NCI-H1436 treated with DMSO at 0.1 percent for 48 hours (cell line): Measurements from ENCODE around the gene KRT27.
"Not testable (repeated sequence)": the region's sequence is repeated elsewhere in the genome, so short reads cannot be mapped to it uniquely, and the experiment has no call there.

Experiments used
- DNase-seq: peaks from one replicate; lab custom pipeline; 2025; lab: John Stamatoyannopoulos, UW

The KRT27 gene

GRCh38 chr17:40782450-40782849 lies at the start of gene KRT27:
Gene KRT27 (minus strand): TSS chr17:40782550. CDS start chr17:40782493, 57 bp downstream.
- no peak for DNase-seq

GRCh38 chr17:40830085-40830776 lies 47.9 kb upstream of the KRT27 start:
- DNase-seq, result no peak

DNA sequence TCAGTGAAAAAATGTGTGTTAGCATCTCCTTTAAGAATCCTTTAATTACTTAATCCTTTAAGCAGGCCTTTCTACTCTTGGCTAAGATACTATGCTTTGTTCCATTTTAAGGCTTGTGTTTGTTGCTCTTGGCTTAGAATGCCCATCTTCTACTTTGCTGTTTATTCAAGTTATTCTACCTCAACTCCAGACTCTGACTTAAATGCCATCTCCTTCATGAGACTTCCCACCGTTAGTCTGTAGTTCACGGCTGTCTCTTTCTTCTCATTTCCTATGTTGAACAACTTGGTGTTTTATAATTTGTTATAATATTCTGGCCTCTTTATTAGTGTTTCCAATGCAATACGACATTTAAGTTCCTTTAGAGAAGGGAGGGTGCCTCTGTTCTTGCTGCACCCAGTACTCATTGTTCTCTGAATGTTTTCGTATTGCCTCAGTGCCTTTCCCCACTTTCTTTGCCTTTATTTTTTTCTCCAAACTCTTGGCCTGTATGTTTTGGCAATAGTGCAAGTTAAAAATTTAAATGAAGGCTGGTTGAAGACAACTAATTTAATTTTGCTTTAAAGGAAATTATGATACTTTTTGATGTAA lies 46.2 kb upstream of the KRT27 start:
- DNase-seq, result no peak

- DNase-seq, result no peak
Observed at GRCh38 chr17:40827746-40828453, 45.5 kb upstream of the KRT27 start.

DNA sequence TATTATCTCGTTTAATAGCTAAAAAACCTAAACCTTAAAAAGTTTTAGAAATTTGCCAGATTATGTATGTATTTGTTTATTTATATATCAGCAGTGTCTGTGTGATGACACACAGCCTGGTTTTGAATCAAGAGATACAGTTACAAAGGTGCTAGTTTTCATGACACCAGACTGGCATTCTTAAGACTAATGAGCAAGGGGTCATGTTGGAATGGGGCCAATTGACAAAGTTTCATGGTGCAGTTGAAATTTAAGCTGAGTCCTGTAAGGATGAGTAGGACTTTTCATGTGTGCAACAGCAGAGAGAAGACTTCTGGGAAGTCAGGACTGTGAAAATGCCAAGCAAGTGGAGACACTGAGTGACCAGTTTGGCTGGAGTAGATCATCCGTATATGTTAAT lies 43.2 kb upstream of the KRT27 start:
- no peak for DNase-seq

GRCh38 chr17:40824015-40824832 lies 41.9 kb upstream of the KRT27 start:
- DNase-seq, result no peak

- DNase-seq, result no peak
Observed at GRCh38 chr17:40822132-40822812, 39.9 kb upstream of the KRT27 start, which contains the start of gene KRT10. Gene KRT10 (minus strand): TSS chr17:40822614. CDS start chr17:40822585, 29 bp downstream.

GRCh38 chr17:40821536-40821935 lies 39.2 kb upstream of the KRT27 start:
- no peak for DNase-seq

DNA sequence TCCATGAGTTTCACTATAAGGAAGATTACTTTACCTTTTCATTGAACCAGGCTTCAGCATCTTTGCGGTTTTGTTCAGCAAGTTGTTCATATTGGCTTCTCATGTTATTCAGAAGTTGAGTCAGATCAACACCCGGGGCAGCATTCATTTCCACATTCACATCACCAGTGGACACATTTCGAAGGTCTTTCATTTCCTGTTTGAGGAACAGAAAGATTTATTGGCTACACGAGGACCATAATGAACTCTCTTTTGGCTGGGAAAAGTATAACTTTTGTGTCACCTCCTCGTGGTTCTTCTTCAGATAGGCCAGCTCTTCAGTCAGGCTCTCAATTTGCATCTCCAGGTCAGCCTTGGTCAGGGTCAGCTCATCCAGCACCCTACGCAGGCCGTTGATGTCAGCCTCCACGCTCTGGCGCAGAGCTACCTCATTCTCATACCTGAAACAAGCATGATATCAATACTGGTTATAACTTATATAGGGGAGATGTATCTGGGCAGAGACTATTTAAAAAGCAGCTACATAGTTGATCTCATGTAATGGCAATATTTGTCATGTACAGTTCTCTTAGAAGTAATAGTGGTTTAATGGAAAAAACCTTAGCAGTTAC lies 38.0 kb upstream of the KRT27 start:
- no peak for DNase-seq

- no peak for DNase-seq
Observed at GRCh38 chr17:40819528-40820125, 37.3 kb upstream of the KRT27 start.

- DNase-seq, result peak; percentile 11
Observed at GRCh38 chr17:40818733-40819527, 36.6 kb upstream of the KRT27 start.

- DNase-seq, result no peak
Observed at GRCh38 chr17:40818343-40818732, 36.0 kb upstream of the KRT27 start.

- DNase-seq, result no peak
Observed at GRCh38 chr17:40817103-40817682, 34.8 kb upstream of the KRT27 start.

DNA sequence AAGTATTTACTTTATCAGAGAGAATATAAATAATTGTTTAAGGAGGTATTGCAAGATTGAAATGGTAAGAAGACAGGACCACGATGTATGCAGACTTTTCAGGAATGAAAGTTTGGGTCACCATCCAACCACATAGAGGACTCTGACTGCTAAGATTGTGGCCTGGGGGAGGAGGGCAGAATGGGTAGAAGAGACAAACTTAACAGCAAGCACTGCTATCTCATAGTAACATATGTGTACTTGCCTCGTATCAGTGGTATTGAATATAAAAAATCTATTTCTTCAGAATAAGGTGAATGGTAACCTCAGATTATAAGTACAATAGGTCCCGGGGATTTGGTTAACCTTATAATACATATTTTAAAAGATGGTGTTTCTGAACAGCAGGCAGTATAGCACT lies 34.2 kb upstream of the KRT27 start:
- DNase-seq, result no peak

DNA sequence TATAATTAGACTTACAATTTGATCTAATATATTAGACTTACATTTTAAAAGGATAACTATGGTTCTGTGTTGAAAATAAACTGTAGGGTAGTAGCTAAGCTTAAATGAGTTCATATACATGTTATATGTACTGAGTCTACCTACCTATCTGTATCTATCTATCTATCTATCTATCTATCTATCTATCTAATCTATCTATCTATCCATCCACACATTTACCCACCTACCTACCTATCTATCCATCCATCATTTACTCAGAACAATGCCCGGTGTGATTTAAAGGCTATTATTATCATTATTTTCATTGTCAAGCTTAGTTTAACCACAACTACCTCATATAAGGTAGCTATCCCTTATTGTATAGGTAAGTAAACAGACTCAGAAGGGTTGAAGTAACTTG lies 33.0 kb upstream of the KRT27 start:
- DNase-seq, result no peak

DNA sequence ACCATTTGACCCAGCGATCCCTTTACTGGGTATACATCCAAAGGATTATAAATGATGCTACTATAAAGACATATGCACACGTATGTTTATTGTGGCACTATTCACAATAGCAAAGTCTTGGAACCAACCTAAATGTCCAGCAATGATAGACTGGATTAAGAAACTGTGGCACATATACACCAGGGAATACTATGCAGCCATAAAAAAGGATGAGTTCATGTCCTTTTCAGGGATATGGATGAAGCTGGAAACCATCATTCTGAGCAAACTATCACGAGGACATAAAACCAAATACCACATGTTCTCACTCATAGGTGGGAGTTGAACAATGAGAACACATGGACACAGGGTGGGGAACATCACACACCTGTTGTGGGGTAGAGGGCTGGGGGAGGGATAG lies 32.3 kb upstream of the KRT27 start:
- DNase-seq, result not testable (repeated sequence)

- DNase-seq, result no peak
Observed at GRCh38 chr17:40813804-40814203, 31.5 kb upstream of the KRT27 start.

DNA sequence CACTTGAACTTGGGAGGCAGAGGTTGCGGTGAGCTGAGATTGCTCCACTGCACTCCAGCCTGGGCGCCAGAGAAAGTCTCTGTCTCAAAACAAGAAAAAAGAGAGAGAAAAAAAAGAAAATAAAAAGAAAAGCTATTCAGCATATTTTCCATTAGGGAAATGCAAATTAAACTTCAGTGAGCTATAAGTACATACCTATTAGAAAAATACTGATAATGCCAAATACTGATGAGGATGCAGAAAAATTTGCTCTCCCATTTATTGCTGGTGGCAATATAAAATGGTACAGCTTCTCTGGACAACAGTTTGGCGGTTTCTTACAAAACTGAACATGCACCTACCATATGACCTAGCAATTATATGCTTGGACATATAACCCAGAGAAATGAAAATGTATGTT lies 30.3 kb upstream of the KRT27 start:
- no peak for DNase-seq

GRCh38 chr17:40810494-40810893 lies 28.1 kb upstream of the KRT27 start:
- DNase-seq, result no peak
